Suprapubic skin (tissue), 4 donors: ENCODE data around the gene RUBCNL. TPM values are rescaled to one million over a fixed set of nuclear protein-coding genes. Genes with fewer than 3 reads are reported as not detected.
A peak's percentile ranks its signal among the peaks of the same experiment; 100 is the strongest.

ENCODE experiments used
- DNase-seq, 2 donors: peaks; one replicate each; pipeline ENCODE4 v3.0.0-alpha.2; 2019; ENCODE audit warnings: low spot score in 2 of 2
- H3K27ac ChIP-seq: fragments of 200-600 bp; sonication (generic); one replicate; pipeline ENCODE4 v1.5.1; 2019
- H3K27me3 ChIP-seq: fragments of 200-600 bp; sonication (generic); one replicate; pipeline ENCODE4 v1.5.1; 2019
- H3K36me3 ChIP-seq: fragments of 200-600 bp; sonication (generic); one replicate; pipeline ENCODE4 v1.5.1; 2019
- H3K4me1 ChIP-seq: fragments of 200-600 bp; sonication (generic); one replicate; pipeline ENCODE4 v1.5.1; 2019
- H3K4me3 ChIP-seq: fragments of 200-600 bp; sonication (generic); one replicate; pipeline ENCODE4 v1.5.1; 2019; ENCODE audit warnings: mild to moderate bottlenecking
- H3K9me3 ChIP-seq: fragments of 200-600 bp; sonication (generic); one replicate; pipeline ENCODE4 v1.5.1; 2019
- EP300 ChIP-seq: sonication (generic); formaldehyde crosslinking; IDR thresholded peaks from one replicate; pipeline ENCODE4 v1.6.1; 2017; ENCODE audit warnings: antibody characterized with exemption
- POLR2A ChIP-seq, 2 donors: fragments of 450-650 bp; IDR thresholded peaks; one replicate each; pipeline ENCODE4 v1.6.1; 2017; ENCODE audit warnings: antibody characterized with exemption in 2 of 2, mild to moderate bottlenecking in 2 of 2, moderate library complexity in 2 of 2
- POLR2AphosphoS5 ChIP-seq, 3 donors: sonication (generic); formaldehyde crosslinking; IDR thresholded peaks; one replicate each; pipeline ENCODE4 v1.6.1; 2017; ENCODE audit warnings: antibody characterized with exemption in 3 of 3
- WGBS: methylation state at CpG from one replicate; pipeline ENCODE4 v1.1.5; 2018; 5-methylcytosine and 5-hydroxymethylcytosine counted together
- total RNA-seq, 4 donors: library from RNA; depleted of rRNA; stranded (reverse); fragments of >200 nt; gene quantifications; one replicate each; pipeline ENCODE4 v1.1.0, GENCODE V29; 2016
- TF ChIP-seq, protein P1 (sequence below), 2 donors: fragments of 200-600 bp in 1 of 2; fragments of 450-650 bp in 1 of 2; sonication (generic) in 1 of 2; IDR thresholded peaks; one replicate each; pipeline ENCODE4 v1.5.1; 2016 to 2019; ENCODE audit warnings: antibody characterized with exemption in 2 of 2, mild to moderate bottlenecking in 1 of 2, moderate library complexity in 1 of 2

RUBCNL gene
- total RNA-seq, 4 donors from 2014 or later, result 0.57 to 3.9 (median 2.5) TPM

DNA sequence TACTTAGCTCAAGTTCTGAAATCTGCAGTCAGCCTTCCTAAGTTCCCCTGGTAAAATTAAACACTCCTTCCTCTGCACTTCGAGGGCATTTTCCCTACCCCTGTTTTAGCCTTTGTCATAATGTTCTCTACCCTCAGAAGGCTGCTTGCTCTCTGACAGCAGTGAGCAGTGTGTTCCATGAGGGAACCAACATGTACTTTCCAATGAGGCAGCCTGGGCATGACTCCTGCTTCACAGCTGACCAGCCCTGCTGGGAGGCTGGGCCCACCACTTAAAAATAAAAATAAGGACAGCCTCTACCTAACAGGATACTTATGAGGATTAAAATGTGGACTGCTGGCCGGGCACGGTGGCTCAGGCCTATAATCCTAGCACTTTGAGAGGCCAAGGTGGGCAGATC lies 26.4 kb downstream of the RUBCNL start:
- no peaks in the 10 kb centered on the region for H3K9me3 ChIP-seq
- H3K27ac ChIP-seq, result peak overlapping the region; percentile 72
- H3K36me3 ChIP-seq, result no peaks in the 10 kb centered on the region
- no peak overlapping the region for H3K4me3 ChIP-seq
- peaks cover 6% of the 10 kb centered on the region for H3K4me1 ChIP-seq
- TF ChIP-seq POLR2A (IDR thresholded peaks at IDR 0.05), result no peak
- no peak for TF ChIP-seq EP300
- TF ChIP-seq, protein P1, sequence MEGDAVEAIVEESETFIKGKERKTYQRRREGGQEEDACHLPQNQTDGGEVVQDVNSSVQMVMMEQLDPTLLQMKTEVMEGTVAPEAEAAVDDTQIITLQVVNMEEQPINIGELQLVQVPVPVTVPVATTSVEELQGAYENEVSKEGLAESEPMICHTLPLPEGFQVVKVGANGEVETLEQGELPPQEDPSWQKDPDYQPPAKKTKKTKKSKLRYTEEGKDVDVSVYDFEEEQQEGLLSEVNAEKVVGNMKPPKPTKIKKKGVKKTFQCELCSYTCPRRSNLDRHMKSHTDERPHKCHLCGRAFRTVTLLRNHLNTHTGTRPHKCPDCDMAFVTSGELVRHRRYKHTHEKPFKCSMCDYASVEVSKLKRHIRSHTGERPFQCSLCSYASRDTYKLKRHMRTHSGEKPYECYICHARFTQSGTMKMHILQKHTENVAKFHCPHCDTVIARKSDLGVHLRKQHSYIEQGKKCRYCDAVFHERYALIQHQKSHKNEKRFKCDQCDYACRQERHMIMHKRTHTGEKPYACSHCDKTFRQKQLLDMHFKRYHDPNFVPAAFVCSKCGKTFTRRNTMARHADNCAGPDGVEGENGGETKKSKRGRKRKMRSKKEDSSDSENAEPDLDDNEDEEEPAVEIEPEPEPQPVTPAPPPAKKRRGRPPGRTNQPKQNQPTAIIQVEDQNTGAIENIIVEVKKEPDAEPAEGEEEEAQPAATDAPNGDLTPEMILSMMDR (IDR thresholded peaks at IDR 0.05), result no peak
- no peak for TF ChIP-seq POLR2AphosphoS5 (IDR thresholded peaks at IDR 0.05)
- no peaks in the 10 kb centered on the region for H3K27me3 ChIP-seq
- DNase-seq, result no peak
- WGBS, result 94% methylated on average over 3 of the region's 3 CpGs

DNA sequence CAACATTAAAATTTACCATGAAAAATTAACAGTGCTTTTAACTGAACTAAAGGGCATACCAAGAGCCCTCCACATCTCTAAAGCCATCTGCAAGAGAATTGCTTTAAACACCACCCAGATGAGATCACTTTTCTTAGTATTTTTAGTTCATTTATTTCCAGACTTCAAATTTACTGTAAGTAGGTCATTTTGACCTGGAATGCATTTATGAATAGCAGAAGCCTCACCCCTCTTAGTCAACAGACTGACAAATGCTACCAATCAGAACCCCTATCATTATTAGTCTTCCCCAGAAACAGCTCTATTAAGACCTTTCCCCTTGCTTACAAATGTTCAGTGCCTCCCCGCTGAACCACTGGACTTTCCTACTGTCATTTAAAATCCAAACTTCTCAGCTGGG lies 27.3 kb downstream of the RUBCNL start:
- TF ChIP-seq POLR2AphosphoS5 (IDR thresholded peaks at IDR 0.05) (no peak), EP300 (no peak), POLR2A (IDR thresholded peaks at IDR 0.05) (no peak)
- TF ChIP-seq, protein P1 (IDR thresholded peaks at IDR 0.05), result no peak
- H3K36me3 ChIP-seq, result no peaks in the 10 kb centered on the region
- H3K9me3 ChIP-seq, result no peaks in the 10 kb centered on the region
- H3K4me3 ChIP-seq, result no peak overlapping the region
- H3K27me3 ChIP-seq, result no peaks in the 10 kb centered on the region
- peaks cover 6% of the 10 kb centered on the region for H3K4me1 ChIP-seq
- DNase-seq, result no peak
- WGBS, result 57% methylated on average over 1 of the region's 1 CpG
- H3K27ac ChIP-seq, result peak overlapping the region; percentile 72

DNA sequence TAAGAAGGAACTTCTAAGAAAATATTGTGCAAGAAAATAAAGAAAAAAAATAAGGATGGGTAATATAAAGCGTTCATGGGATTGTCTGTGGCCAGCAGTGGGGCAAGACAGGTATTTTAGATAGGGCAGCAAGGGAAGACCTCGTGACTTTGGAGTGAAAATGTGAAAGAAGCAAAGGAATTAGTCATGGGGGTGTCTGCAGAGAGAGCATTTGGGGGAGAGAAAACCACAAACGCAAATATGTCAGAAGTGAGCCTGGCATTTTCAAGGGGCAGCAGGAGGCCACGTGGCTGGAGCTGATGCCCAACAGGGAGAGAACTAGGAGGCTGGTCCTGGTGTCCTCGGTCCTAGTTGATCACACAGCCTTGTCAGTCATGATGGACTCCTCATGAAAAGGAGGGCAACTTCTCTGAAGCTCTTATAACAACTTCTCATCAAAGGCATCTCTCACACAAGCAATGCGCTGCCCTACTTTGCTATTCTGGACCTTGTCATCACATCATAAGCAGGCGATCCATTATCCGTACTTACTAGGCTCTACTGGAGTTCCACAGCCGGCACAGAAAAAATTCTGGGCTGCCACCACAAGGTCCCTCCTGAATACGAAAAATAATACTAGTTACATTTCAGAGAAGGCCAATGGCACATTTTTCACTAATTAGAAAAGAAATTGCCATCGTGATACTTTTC lies 31.0 kb downstream of the RUBCNL start:
- 92% methylated on average over 11 of the region's 11 CpGs for WGBS
- TF ChIP-seq, protein P1 (IDR thresholded peaks at IDR 0.05), result no peak
- TF ChIP-seq POLR2A (IDR thresholded peaks at IDR 0.05) (no peak), POLR2AphosphoS5 (IDR thresholded peaks at IDR 0.05) (no peak), EP300 (no peak)
- H3K27me3 ChIP-seq, result no peaks in the 10 kb centered on the region
- H3K4me3 ChIP-seq, result no peak overlapping the region
- peaks cover 6% of the 10 kb centered on the region for H3K4me1 ChIP-seq
- H3K36me3 ChIP-seq, result no peaks in the 10 kb centered on the region
- no peak overlapping the region for H3K27ac ChIP-seq
- no peaks in the 10 kb centered on the region for H3K9me3 ChIP-seq
- no peak for DNase-seq

DNA sequence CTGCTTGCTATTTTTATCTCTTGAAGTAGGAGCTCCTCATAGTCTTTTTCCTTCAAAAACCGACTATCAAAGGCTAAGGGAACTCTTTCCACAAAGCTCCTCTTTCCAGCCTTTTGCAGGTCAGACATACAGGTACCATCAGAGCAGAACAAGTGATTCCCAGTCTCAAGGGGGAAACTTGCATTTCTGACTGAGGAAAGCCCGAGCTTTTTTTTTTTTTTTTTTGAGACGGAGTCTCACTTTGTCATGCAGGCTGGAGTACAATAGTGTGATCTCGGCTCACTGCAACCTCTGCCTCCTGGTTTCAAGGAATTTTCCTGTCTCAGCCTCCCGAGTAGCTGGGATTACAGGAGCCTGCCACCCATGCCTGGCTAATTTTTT lies 32.0 kb downstream of the RUBCNL start:
- no peak overlapping the region for H3K27ac ChIP-seq
- DNase-seq, result no peak
- TF ChIP-seq POLR2AphosphoS5 (IDR thresholded peaks at IDR 0.05) (no peak), EP300 (no peak)
- TF ChIP-seq, protein P1 (IDR thresholded peaks at IDR 0.05), result no peak
- H3K4me1 ChIP-seq, result peaks cover 2% of the 10 kb centered on the region
- H3K4me3 ChIP-seq, result no peak overlapping the region
- WGBS, result 71% methylated on average over 5 of the region's 5 CpGs
- H3K9me3 ChIP-seq, result no peaks in the 10 kb centered on the region
- no peaks in the 10 kb centered on the region for H3K36me3 ChIP-seq
- H3K27me3 ChIP-seq, result no peaks in the 10 kb centered on the region

DNA sequence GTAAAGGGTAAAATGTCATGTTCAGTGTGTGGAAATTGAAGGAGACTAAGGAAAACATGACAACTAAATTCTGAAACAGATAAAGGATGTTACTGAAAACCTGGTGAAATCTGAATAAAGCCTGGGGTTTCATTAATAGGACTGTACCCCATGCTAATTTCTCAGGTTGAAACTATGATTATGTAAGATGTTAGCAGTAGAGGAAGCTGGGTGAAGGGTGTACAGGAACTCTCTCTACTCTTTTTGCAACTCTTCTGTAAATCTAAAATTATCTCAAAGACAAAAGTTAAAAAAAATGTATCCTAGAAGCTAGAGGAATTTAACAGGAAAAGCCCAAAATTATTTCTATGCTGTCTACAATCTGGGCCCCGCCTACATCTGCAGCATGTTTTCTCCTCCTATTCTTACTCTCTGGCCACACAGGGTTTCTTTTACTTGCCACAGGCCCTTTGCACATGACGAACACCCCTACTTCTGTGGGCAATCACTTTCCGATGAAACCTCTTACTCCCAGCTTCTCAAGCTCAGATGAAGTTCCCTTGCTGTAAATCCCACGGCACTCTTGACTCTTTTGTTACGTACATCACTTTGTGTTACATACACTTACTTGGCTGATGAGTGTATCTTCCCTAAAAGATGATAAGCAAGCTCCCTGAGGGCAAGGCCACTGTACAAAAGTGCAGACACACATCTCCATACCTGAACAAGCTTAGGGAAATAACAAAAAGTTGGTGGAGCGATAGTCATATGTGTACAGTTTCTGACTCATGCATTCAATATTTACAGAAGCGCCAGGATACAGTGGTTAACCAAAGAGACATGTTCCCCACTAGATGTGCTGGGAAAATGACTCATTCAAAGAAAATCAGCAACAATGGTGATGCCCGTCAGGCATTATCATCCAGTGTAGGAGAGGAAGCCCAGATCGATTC lies 32.6 kb downstream of the RUBCNL start:
- H3K27ac ChIP-seq, result no peak overlapping the region
- H3K36me3 ChIP-seq, result peaks cover 2% of the 10 kb centered on the region
- TF ChIP-seq EP300, result no peak
- no peaks in the 10 kb centered on the region for H3K4me1 ChIP-seq
- H3K27me3 ChIP-seq, result no peaks in the 10 kb centered on the region
- no peak overlapping the region for H3K4me3 ChIP-seq
- WGBS, result 66% methylated on average over 9 of the region's 9 CpGs
- no peak for DNase-seq
- no peaks in the 10 kb centered on the region for H3K9me3 ChIP-seq
